Esophagus squamous epithelium (tissue), 4 donors: Measurements from ENCODE around the gene SERPINB5.

Experiments
- CTCF ChIP-seq, 6 experiments: fragments of 450-650 bp in 4 of 6; fragments of 200-600 bp in 2 of 6; sonication (generic) in 2 of 6; IDR thresholded peaks; one replicate each; pipeline ENCODE4 v1.5.1; 2016 to 2019; ENCODE audit warnings: antibody characterized with exemption in 6 of 6, mild to moderate bottlenecking in 4 of 6, moderate library complexity in 4 of 6
- POLR2A ChIP-seq, 4 donors: fragments of 450-650 bp; IDR thresholded peaks; one replicate each; pipeline ENCODE4 v1.6.1; 2017; ENCODE audit warnings: antibody characterized with exemption in 4 of 4, mild to moderate bottlenecking in 4 of 4, moderate library complexity in 3 of 4

GRCh38 chr18:63539904-63540510 is 63.2 kb downstream of the SERPINB5 start:
- TF ChIP-seq CTCF (IDR thresholded peaks at IDR 0.05) (no peak), POLR2A (IDR thresholded peaks at IDR 0.05) (no peak)
